Panc1 (cell line): ENCODE data around the gene IRGQ.

Experiments used
- CTCF ChIP-seq: fragments of 450-650 bp; IDR thresholded peaks from 2 replicates; pipeline ENCODE4 v1.5.1; 2017; ENCODE audit warnings: mild to moderate bottlenecking
- POLR2AphosphoS5 ChIP-seq: IDR thresholded peaks from 2 replicates; pipeline ENCODE4 v1.6.1; 2012; ENCODE audit warnings: mild to moderate bottlenecking, low read depth, low read length, moderate library complexity
- REST ChIP-seq, 2 experiments: IDR thresholded peaks; 2 replicates each; pipeline ENCODE4 v1.6.1; 2011 to 2012; ENCODE audit warnings: low read depth in 2 of 2, control low read depth in 1 of 2, low read length in 1 of 2, mild to moderate bottlenecking in 1 of 2, moderate library complexity in 1 of 2; ENCODE audit not compliant: insufficient read depth in 1 of 2
- TCF7L2 ChIP-seq: IDR thresholded peaks from 2 replicates; pipeline ENCODE4 v1.6.1; 2011; ENCODE audit warnings: mild to moderate bottlenecking, low read depth, low read length, inconsistent platforms

GRCh38 chr19:43639519-43640423 lies 43.8 kb upstream of the IRGQ start, which contains the start of gene CADM4:
- TF ChIP-seq POLR2AphosphoS5 (no peak), REST (IDR thresholded peaks at IDR 0.05; ENCODE audit: insufficient read depth in 1 of 2, low read depth in 2 of 2, low read length in 1 of 2) (no peak), CTCF (no peak), TCF7L2 (no peak)
